Thoracic aorta (tissue), 2 donors: ENCODE results near the gene RAD51AP1. TPM values are rescaled to one million over a fixed set of nuclear protein-coding genes. Genes with fewer than 3 reads are reported as not detected.
A peak's percentile ranks its signal among the peaks of the same experiment; 100 is the strongest.

ENCODE experiments used
- ATAC-seq: fragments of 150-250 bp; one replicate; pipeline ENCODE4 v1.8.0; 2017; ENCODE audit warnings: low read depth; ENCODE audit not compliant: insufficient number of reproducible peaks, low FRiP score
- DNase-seq: peaks from one replicate; pipeline ENCODE4 v3.0.0-alpha.2; 2020; ENCODE audit warnings: low spot score
- H3K27ac ChIP-seq, 2 donors: fragments of 200-600 bp; sonication (generic); 1 replicate in 1 of 2; 2 replicates in 1 of 2; pipeline ENCODE4 v1.5.1; 2016; ENCODE audit warnings: mild to moderate bottlenecking in 2 of 2, moderate library complexity in 2 of 2
- H3K27me3 ChIP-seq: fragments of 200-600 bp; sonication (generic); replicated peaks from 2 replicates; pipeline ENCODE4 v1.6.0; 2016; ENCODE audit warnings: mild to moderate bottlenecking; ENCODE audit not compliant: insufficient read depth
- H3K36me3 ChIP-seq: fragments of 200-600 bp; sonication (generic); one replicate; pipeline ENCODE4 v1.5.1; 2016
- H3K4me1 ChIP-seq, 2 donors: fragments of 200-600 bp; sonication (generic); 1 replicate in 1 of 2; 2 replicates in 1 of 2; pipeline versions ENCODE4 v1.5.1 to v1.6.0; 2016; ENCODE audit warnings: low read depth in 2 of 2, mild to moderate bottlenecking in 1 of 2; ENCODE audit not compliant: control insufficient read depth in 1 of 2
- H3K4me3 ChIP-seq: fragments of 200-600 bp; sonication (generic); 2 replicates; pipeline ENCODE4 v1.5.1; 2016; ENCODE audit warnings: mild to moderate bottlenecking
- H3K9me3 ChIP-seq: fragments of 200-600 bp; sonication (generic); 2 replicates; pipeline ENCODE4 v1.5.1; 2016
- CTCF ChIP-seq: fragments of 200-600 bp; sonication (generic); IDR thresholded peaks from one replicate; pipeline ENCODE4 v1.5.1; 2019; ENCODE audit warnings: antibody characterized with exemption
- total RNA-seq, 2 donors: library from RNA; depleted of rRNA; stranded (reverse); fragments of >200 nt; gene quantifications; one replicate each; pipeline versions ENCODE4 v1.1.0 to v1.2.3, GENCODE V29; 2016

The RAD51AP1 gene
- total RNA-seq, 2 donors from 2014 or later = 10.2 TPM; not detected in 1

- DNase-seq (no peak), ATAC-seq (no peak)
- TF ChIP-seq CTCF = peak; percentile 48
- no peaks in the 10 kb centered on the region for H3K9me3 ChIP-seq
- H3K27ac ChIP-seq = no peak overlapping the region
- no peaks in the 10 kb centered on the region for H3K4me1 ChIP-seq
- no peak overlapping the region for H3K4me3 ChIP-seq
- no peaks in the 10 kb centered on the region for H3K27me3 ChIP-seq
- H3K36me3 ChIP-seq = peaks cover 3% of the 10 kb centered on the region
Observed at GRCh38 chr12:4526923-4527546, 11.7 kb upstream of the RAD51AP1 start.

GRCh38 chr12:4530160-4530559 lies 8.5 kb upstream of the RAD51AP1 start:
- no peak overlapping the region for H3K27ac ChIP-seq
- H3K36me3 ChIP-seq = peaks cover 10% of the 10 kb centered on the region

GRCh38 chr12:4530982-4531586 lies 7.6 kb upstream of the RAD51AP1 start:
- H3K36me3 ChIP-seq = peaks cover 9% of the 10 kb centered on the region
- no peak for ATAC-seq

More at GRCh38 chr12:4530160-4530559, 8.5 kb upstream of the RAD51AP1 start:
- ATAC-seq = no peak
- no peaks in the 10 kb centered on the region for H3K9me3 ChIP-seq
- H3K4me3 ChIP-seq = no peak overlapping the region
- DNase-seq = no peak
- H3K4me1 ChIP-seq = no peaks in the 10 kb centered on the region
- H3K27me3 ChIP-seq = no peaks in the 10 kb centered on the region
- TF ChIP-seq CTCF = no peak

GRCh38 chr12:4535092-4535491 lies 3.6 kb upstream of the RAD51AP1 start:
- ATAC-seq (no peak), DNase-seq (no peak)
- no peak overlapping the region for H3K27ac ChIP-seq
- H3K4me1 ChIP-seq = peaks cover 7 to 18% of the 10 kb centered on the region in 2 donors
- H3K36me3 ChIP-seq = peaks cover 9% of the 10 kb centered on the region
- H3K27me3 ChIP-seq = no peaks in the 10 kb centered on the region
- no peak overlapping the region for H3K4me3 ChIP-seq
- no peak for TF ChIP-seq CTCF
- H3K9me3 ChIP-seq = no peaks in the 10 kb centered on the region

More at GRCh38 chr12:4530982-4531586, 7.6 kb upstream of the RAD51AP1 start:
- no peak overlapping the region for H3K27ac ChIP-seq
- no peaks in the 10 kb centered on the region for H3K27me3 ChIP-seq
- no peak for DNase-seq
- no peak overlapping the region for H3K4me3 ChIP-seq
- H3K4me1 ChIP-seq = no peaks in the 10 kb centered on the region
- H3K9me3 ChIP-seq = no peaks in the 10 kb centered on the region
- no peak for TF ChIP-seq CTCF

GRCh38 chr12:4535871-4536270 lies 2.8 kb upstream of the RAD51AP1 start:
- ATAC-seq (no peak), DNase-seq (no peak)
- Histone ChIP-seq H3K27ac (no peak overlapping the region), H3K4me1 (peaks cover 7 to 18% of the 10 kb centered on the region in 2 donors), H3K27me3 (no peaks in the 10 kb centered on the region), H3K36me3 (peaks cover 9% of the 10 kb centered on the region), H3K9me3 (no peaks in the 10 kb centered on the region), H3K4me3 (no peak overlapping the region)
- no peak for TF ChIP-seq CTCF
